B cell (primary cell): ENCODE measurements around the gene ISG20L2. TPM values are rescaled to one million over a fixed set of nuclear protein-coding genes. Genes with fewer than 3 reads are reported as not detected.

Source experiments
- ATAC-seq: fragments of 200-7000 bp; cut with Tn5 transposase; one replicate; pipeline ENCODE4 v1.10.0; 2021; ENCODE audit warnings: low read depth, mild to moderate bottlenecking, moderate number of reproducible peaks, moderate library complexity
- CTCF ChIA-PET: fragments of 350-600 bp; sonication (Branson Sonifier 250); formaldehyde crosslinking; loops from one replicate; lab custom pipeline; 2021; ENCODE audit warnings: antibody characterized with exemption, inconsistent platforms; lab: Charles Lee
- POLR2A ChIA-PET: fragments of 350-600 bp; sonication (Branson Sonifier 250); formaldehyde crosslinking; loops from one replicate; lab custom pipeline; 2021; ENCODE audit warnings: antibody characterized with exemption; lab: Charles Lee
- DNase-seq: peaks from one replicate; pipeline ENCODE4 v3.0.0; 2013
- H2AFZ ChIP-seq: 2 replicates; pipeline ENCODE4 v1.6.1; 2012; ENCODE audit warnings: mild to moderate bottlenecking, low read depth, low read length; ENCODE audit not compliant: insufficient read depth, poor library complexity, severe bottlenecking
- H3K27ac ChIP-seq, 2 donors: 1 replicate in 1 of 2; 2 replicates in 1 of 2; pipeline ENCODE4 v1.5.1; 2012 to 2013; ENCODE audit warnings: low read length in 2 of 2, mild to moderate bottlenecking in 2 of 2, moderate library complexity in 1 of 2
- H3K27me3 ChIP-seq, 4 experiments: fragments of 200-600 bp in 1 of 4; sonication (generic) in 1 of 4; replicated peaks in 1 of 4; 1 replicate in 2 of 4; 2 replicates in 2 of 4; pipeline versions ENCODE4 v1.6.1 to v1.7.0; 2013 to 2016; ENCODE audit warnings: low read length in 3 of 4, mild to moderate bottlenecking in 2 of 4, mixed read lengths in 1 of 4, moderate library complexity in 1 of 4; ENCODE audit not compliant: insufficient read depth in 4 of 4, control insufficient read depth in 3 of 4; ENCODE audit errors: control extremely low read depth in 1 of 4
- H3K36me3 ChIP-seq, 2 experiments: replicated peaks in 1 of 2; 1 replicate in 1 of 2; 2 replicates in 1 of 2; pipeline versions ENCODE4 v1.6.1 to v1.7.1; 2013; ENCODE audit warnings: low read length in 1 of 2; ENCODE audit not compliant: insufficient read depth in 2 of 2, control insufficient read depth in 1 of 2; ENCODE audit errors: control extremely low read depth in 1 of 2, extremely low read depth in 1 of 2
- H3K4me1 ChIP-seq, 2 donors: fragments of 200-600 bp in 1 of 2; sonication (generic) in 1 of 2; 1 replicate in 1 of 2; 2 replicates in 1 of 2; pipeline versions ENCODE4 v1.5.1 to v1.6.1; 2013 to 2017; ENCODE audit warnings: low read length in 2 of 2; ENCODE audit not compliant: control insufficient read depth in 2 of 2, insufficient read depth in 2 of 2
- H3K4me2 ChIP-seq: replicated peaks from 2 replicates; pipeline ENCODE3; 2012; ENCODE audit warnings: mild to moderate bottlenecking, low read depth, low read length; ENCODE audit not compliant: poor library complexity, severe bottlenecking
- H3K4me3 ChIP-seq, 5 experiments: fragments of 200-600 bp in 1 of 5; sonication (generic) in 1 of 5; 1 replicate in 3 of 5; 2 replicates in 2 of 5; pipeline versions ENCODE4 v1.5.1 to v1.7.0; 2011 to 2016; ENCODE audit warnings: low read length in 4 of 5, mild to moderate bottlenecking in 4 of 5, low read depth in 2 of 5, control low read depth in 1 of 5, moderate library complexity in 1 of 5; ENCODE audit not compliant: insufficient read depth in 1 of 5; ENCODE audit errors: control extremely low read depth in 1 of 5, extremely low read depth in 1 of 5
- H3K79me2 ChIP-seq: fragments of 200-600 bp; sonication (generic); one replicate; pipeline ENCODE4 v1.6.0; 2016; ENCODE audit warnings: low read length; ENCODE audit not compliant: control insufficient read depth, insufficient read depth
- H3K9ac ChIP-seq: fragments of 200-600 bp; sonication (generic); 2 replicates; pipeline ENCODE4 v1.6.1; 2017; ENCODE audit warnings: mild to moderate bottlenecking, low read length, moderate library complexity
- H3K9me3 ChIP-seq, 3 donors: one replicate each; pipeline versions ENCODE4 v1.6.1 to v1.7.1; 2013; ENCODE audit warnings: low read length in 2 of 3; ENCODE audit not compliant: control insufficient read depth in 2 of 3, insufficient read depth in 1 of 3; ENCODE audit errors: control extremely low read depth in 1 of 3
- H4K20me1 ChIP-seq: 2 replicates; pipeline ENCODE4 v1.6.0; 2012; ENCODE audit warnings: mild to moderate bottlenecking, low read length; ENCODE audit not compliant: insufficient read depth, control insufficient read depth, poor library complexity, severe bottlenecking
- H3K27ac Mint-ChIP-seq: one replicate; pipeline ENCODE4 v1.8.0; 2021; ENCODE audit warnings: mixed read lengths
- H3K27me3 Mint-ChIP-seq: one replicate; pipeline ENCODE4 v1.8.0; 2021; ENCODE audit warnings: mixed read lengths
- H3K4me1 Mint-ChIP-seq: one replicate; pipeline ENCODE4 v1.8.0; 2021; ENCODE audit warnings: mixed read lengths
- H3K4me3 Mint-ChIP-seq: one replicate; pipeline ENCODE4 v1.8.0; 2021; ENCODE audit warnings: mixed read lengths
- H3K9me3 Mint-ChIP-seq: one replicate; pipeline ENCODE4 v1.8.0; 2022; ENCODE audit warnings: mixed read lengths; ENCODE audit not compliant: insufficient read depth
- EZH2 ChIP-seq: IDR thresholded peaks from 2 replicates; pipeline ENCODE4 v1.6.1; 2012; ENCODE audit warnings: borderline replicate concordance, low read depth, mild to moderate bottlenecking, moderate library complexity, low read length; ENCODE audit not compliant: insufficient read depth, poor library complexity, severe bottlenecking
- WGBS: methylation state at CpG from one replicate; pipeline ENCODE4 v1.1.5; 2013; ENCODE audit warnings: missing lambda C conversion rate; ENCODE audit not compliant: insufficient coverage; 5-methylcytosine and 5-hydroxymethylcytosine counted together
- intact Hi-C: fragments of 100-400 bp; cut with micrococcal nuclease; formaldehyde crosslinking; loops from one replicate; pipeline ENCODE4 v1.10.0; 2022
- polyA plus RNA-seq: library from polyadenylated mRNA; depleted of rRNA; stranded (reverse); fragments of >200 nt; gene quantifications from 2 replicates; pipeline ENCODE4 v1.2.3, GENCODE V29; 2012
- total RNA-seq, 2 donors: library from RNA; stranded (reverse); fragments of 120-200 nt in 1 of 2; gene quantifications; 1 replicate in 1 of 2; 2 replicates in 1 of 2; pipeline versions ENCODE4 v1.2.3 to v1.2.4, GENCODE V29; 2013 to 2022
- TF ChIP-seq, protein P1 (sequence below): fragments of 200-600 bp; IDR thresholded peaks from one replicate; pipeline ENCODE4 v1.8.0; 2022; ENCODE audit warnings: antibody characterized with exemption, mild to moderate bottlenecking

Gene ISG20L2
- total and polyA plus RNA-seq, 2 donors (not counting 1 experiment from before 2014, with no cell fraction given) = 30.1 to 51.7 TPM

- H3K27ac Mint-ChIP-seq = no peak overlapping the region
- no peak for ATAC-seq
- POLR2A ChIA-PET = no interaction called here
- no peaks in the 10 kb centered on the region for H3K9me3 ChIP-seq
- no peaks in the 10 kb centered on the region for H3K27me3 Mint-ChIP-seq
- no peaks in the 10 kb centered on the region for H3K79me2 ChIP-seq
- no peak overlapping the region for H3K4me2 ChIP-seq
- TF ChIP-seq EZH2 = no peak
- TF ChIP-seq, protein P1, sequence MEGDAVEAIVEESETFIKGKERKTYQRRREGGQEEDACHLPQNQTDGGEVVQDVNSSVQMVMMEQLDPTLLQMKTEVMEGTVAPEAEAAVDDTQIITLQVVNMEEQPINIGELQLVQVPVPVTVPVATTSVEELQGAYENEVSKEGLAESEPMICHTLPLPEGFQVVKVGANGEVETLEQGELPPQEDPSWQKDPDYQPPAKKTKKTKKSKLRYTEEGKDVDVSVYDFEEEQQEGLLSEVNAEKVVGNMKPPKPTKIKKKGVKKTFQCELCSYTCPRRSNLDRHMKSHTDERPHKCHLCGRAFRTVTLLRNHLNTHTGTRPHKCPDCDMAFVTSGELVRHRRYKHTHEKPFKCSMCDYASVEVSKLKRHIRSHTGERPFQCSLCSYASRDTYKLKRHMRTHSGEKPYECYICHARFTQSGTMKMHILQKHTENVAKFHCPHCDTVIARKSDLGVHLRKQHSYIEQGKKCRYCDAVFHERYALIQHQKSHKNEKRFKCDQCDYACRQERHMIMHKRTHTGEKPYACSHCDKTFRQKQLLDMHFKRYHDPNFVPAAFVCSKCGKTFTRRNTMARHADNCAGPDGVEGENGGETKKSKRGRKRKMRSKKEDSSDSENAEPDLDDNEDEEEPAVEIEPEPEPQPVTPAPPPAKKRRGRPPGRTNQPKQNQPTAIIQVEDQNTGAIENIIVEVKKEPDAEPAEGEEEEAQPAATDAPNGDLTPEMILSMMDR = no peak
- H3K27ac ChIP-seq = no peak overlapping the region
- no peak overlapping the region for H3K4me3 Mint-ChIP-seq
- no peaks in the 10 kb centered on the region for H4K20me1 ChIP-seq
- CTCF ChIA-PET = interaction anchor here (0.8 to 3.6 kb wide), 4 partner anchors 12 to 21 kb away, joined by 3 to 15 read pairs (median 5); partner anchors contain the start of gene METTL25B
- H3K4me1 Mint-ChIP-seq = peaks cover 8% of the 10 kb centered on the region
- peaks cover 3 to 7% of the 10 kb centered on the region in 2 donors for H3K4me1 ChIP-seq
- intact Hi-C loops = no loop called here
- H3K27me3 ChIP-seq = peaks cover 0 to 5% (median 2%) of the 10 kb centered on the region in 4 experiments
- no peak for DNase-seq
- no peak overlapping the region for H3K9ac ChIP-seq
- 89% methylated on average over 1 of the region's 9 CpGs for WGBS
- no peak overlapping the region for H2AFZ ChIP-seq
- H3K9me3 Mint-ChIP-seq = no peaks in the 10 kb centered on the region
- no peak overlapping the region for H3K4me3 ChIP-seq
- H3K36me3 ChIP-seq = peaks cover 0 to 5% of the 10 kb centered on the region in 2 experiments
Observed at GRCh38 chr1:156711011-156711817, 17.4 kb downstream of the ISG20L2 start.
